Central memory CD8-positive, alpha-beta T cell (primary cell): ENCODE measurements around the gene PDE4B.

Experiments
- ATAC-seq: fragments of 150-1000 bp; cut with Tn5 transposase; replicated peaks from 2 replicates; pipeline ENCODE4 v1.10.0; 2022; ENCODE audit warnings: mild to moderate bottlenecking, moderate FRiP score, moderate number of reproducible peaks; ENCODE audit not compliant: poor library complexity, severe bottlenecking; ENCODE audit errors: extremely low read depth
- DNase-seq, 2 donors: peaks; one replicate each; pipeline ENCODE4 v3.0.0; 2021; ENCODE audit warnings: low spot score in 2 of 2
- H3K27ac Mint-ChIP-seq: one replicate; pipeline ENCODE4 v1.8.0; 2022; ENCODE audit warnings: low read depth, mild to moderate bottlenecking, moderate library complexity, mixed read lengths
- H3K27me3 Mint-ChIP-seq: one replicate; pipeline ENCODE4 v1.8.0; 2022; ENCODE audit warnings: mixed read lengths
- H3K36me3 Mint-ChIP-seq: one replicate; pipeline ENCODE4 v1.8.0; 2022; ENCODE audit warnings: mild to moderate bottlenecking, moderate library complexity, mixed read lengths; ENCODE audit not compliant: insufficient read depth
- H3K4me1 Mint-ChIP-seq: one replicate; pipeline ENCODE4 v1.8.0; 2022; ENCODE audit warnings: mixed read lengths
- H3K4me3 Mint-ChIP-seq: one replicate; pipeline ENCODE4 v1.8.0; 2022; ENCODE audit warnings: mild to moderate bottlenecking, moderate library complexity, mixed read lengths
- H3K9me3 Mint-ChIP-seq: one replicate; pipeline ENCODE4 v1.8.0; 2022; ENCODE audit warnings: mixed read lengths

PDE4B gene

GRCh38 chr1:66176832-66177231, 384.1 kb downstream of the PDE4B start:
- no peaks in the 10 kb centered on the region for H3K4me1 Mint-ChIP-seq
- H3K27me3 Mint-ChIP-seq, result peaks cover 17% of the 10 kb centered on the region
- no peak overlapping the region for H3K27ac Mint-ChIP-seq
- peaks cover 3% of the 10 kb centered on the region for H3K36me3 Mint-ChIP-seq
- no peak overlapping the region for H3K4me3 Mint-ChIP-seq
- no peak for DNase-seq
- ATAC-seq, result no peak
- no peaks in the 10 kb centered on the region for H3K9me3 Mint-ChIP-seq

GRCh38 chr1:66177510-66177909, 384.8 kb downstream of the PDE4B start:
- ATAC-seq, result no peak
- peaks cover 17% of the 10 kb centered on the region for H3K27me3 Mint-ChIP-seq
- no peaks in the 10 kb centered on the region for H3K4me1 Mint-ChIP-seq
- H3K36me3 Mint-ChIP-seq, result peaks cover 3% of the 10 kb centered on the region
- H3K9me3 Mint-ChIP-seq, result no peaks in the 10 kb centered on the region
- no peak overlapping the region for H3K27ac Mint-ChIP-seq
- no peak overlapping the region for H3K4me3 Mint-ChIP-seq
- no peak for DNase-seq

GRCh38 chr1:66182026-66182425, 389.3 kb downstream of the PDE4B start:
- no peak for DNase-seq
- Mint-ChIP-seq H3K9me3 (no peaks in the 10 kb centered on the region), H3K27ac (no peak overlapping the region), H3K36me3 (peaks cover 1% of the 10 kb centered on the region), H3K4me3 (no peak overlapping the region), H3K4me1 (no peaks in the 10 kb centered on the region), H3K27me3 (peaks cover 15% of the 10 kb centered on the region)
- ATAC-seq, result no peak

DNA sequence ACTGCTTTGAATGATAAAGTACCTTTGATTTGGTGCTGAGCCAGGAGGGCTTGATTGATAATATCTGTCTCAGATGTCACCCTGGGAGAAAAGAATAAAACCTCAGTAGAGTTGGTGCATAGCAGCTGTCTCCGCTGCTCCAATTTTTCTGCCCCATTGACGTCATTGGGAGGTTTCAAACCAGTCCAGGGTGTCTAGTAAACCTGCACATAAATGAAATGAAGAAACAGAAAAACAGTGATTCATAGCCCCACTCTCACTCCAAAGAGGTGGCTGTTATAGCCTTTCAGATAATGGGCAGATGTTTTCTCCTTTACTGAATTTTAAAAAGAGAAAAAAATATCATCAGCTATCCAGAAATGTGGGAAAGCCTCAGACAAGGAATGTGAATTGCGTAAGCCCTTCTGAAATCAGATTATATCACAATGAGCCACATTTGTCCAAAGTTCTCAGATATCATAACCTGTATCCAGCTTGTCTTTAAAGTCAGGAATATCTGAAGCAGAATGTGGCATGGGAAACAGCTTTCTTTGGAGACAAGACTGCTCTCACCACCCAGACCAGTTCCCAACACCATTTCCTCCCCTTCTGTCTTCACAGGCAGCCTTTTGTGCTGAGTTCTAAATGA, 390.0 kb downstream of the PDE4B start:
- Mint-ChIP-seq H3K36me3 (peaks cover 1% of the 10 kb centered on the region), H3K27me3 (peaks cover 15% of the 10 kb centered on the region), H3K9me3 (no peaks in the 10 kb centered on the region), H3K4me1 (no peaks in the 10 kb centered on the region), H3K27ac (no peak overlapping the region), H3K4me3 (no peak overlapping the region)
- DNase-seq (no peak), ATAC-seq (peak; percentile 58)

DNA sequence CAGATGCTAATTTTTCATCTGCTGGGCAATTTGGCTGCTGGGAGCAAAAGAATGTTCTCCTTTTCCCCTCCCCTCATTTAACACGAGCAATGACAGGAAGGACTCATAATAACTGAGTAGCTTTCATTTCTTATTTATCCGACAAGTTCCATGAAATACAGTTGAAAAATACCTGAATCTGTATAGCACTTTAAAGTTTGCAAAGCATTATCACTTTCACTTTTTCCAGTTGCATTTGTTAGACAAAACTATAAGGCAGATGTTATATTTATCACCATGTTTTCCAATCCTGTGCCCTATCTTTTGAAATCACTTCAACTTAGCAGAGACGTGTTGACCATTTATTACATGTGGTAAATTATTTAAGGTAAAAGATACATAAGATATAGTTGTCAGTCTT, 390.7 kb downstream of the PDE4B start:
- Mint-ChIP-seq H3K27ac (no peak overlapping the region), H3K4me3 (no peak overlapping the region), H3K27me3 (peaks cover 17% of the 10 kb centered on the region), H3K9me3 (no peaks in the 10 kb centered on the region), H3K4me1 (no peaks in the 10 kb centered on the region), H3K36me3 (peaks cover 1% of the 10 kb centered on the region)
- no peak for ATAC-seq
- no peak for DNase-seq

GRCh38 chr1:66197120-66197519, 404.4 kb downstream of the PDE4B start:
- Mint-ChIP-seq H3K4me3 (no peak overlapping the region), H3K9me3 (no peaks in the 10 kb centered on the region), H3K4me1 (no peaks in the 10 kb centered on the region), H3K27ac (no peak overlapping the region), H3K36me3 (peaks cover 2% of the 10 kb centered on the region), H3K27me3 (peaks cover 19% of the 10 kb centered on the region)
- DNase-seq, result no peak
- no peak for ATAC-seq

DNA sequence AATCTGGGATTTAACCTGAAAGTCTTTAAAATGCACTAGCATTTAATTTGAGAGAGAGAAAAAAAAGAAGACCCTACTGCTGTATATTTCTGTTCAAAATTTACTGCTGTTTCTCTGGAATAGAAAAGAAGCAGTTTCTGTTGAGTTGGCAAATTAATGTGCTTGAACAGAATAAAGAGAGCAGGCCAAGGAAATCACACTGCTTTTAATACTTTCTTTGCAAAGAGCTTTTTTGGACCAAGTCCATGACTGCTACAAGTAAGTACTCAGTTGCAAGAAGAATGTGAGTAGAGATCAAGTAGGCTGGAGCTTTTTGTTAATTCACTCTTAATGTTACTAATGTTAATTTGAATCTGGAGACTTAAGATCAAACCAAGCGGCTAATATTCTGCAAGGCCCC, 405.1 kb downstream of the PDE4B start:
- ATAC-seq (no peak), DNase-seq (no peak)
- Mint-ChIP-seq H3K27ac (no peak overlapping the region), H3K4me1 (no peaks in the 10 kb centered on the region), H3K9me3 (no peaks in the 10 kb centered on the region), H3K36me3 (peaks cover 2% of the 10 kb centered on the region), H3K27me3 (peaks cover 13% of the 10 kb centered on the region), H3K4me3 (no peak overlapping the region)

DNA sequence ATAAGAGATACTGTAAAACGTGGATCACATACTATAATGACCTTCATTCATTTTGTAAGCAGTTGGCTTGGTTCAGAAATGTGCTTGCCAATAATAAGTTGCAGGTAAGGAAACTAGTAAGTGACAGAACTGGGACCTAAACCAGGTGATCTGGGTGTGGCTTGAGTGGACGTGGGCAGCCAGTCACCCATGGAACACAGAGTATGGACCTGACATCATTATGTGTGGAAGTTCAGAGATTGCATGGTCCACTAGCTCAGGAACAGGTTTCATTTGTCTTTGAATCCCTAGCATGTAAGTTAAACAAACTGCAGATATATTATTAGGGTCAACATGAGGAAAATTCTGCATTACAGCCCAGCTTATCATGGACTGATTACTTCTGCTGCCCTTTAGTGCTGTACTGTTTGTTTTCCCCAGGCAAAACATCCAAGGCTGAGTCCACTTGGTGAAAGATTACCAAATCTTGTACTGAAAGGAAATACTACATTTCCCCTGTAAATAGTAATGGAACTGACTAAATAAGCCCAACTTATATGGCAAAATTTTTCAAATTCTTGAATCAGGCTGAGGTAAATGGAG, 414.0 kb downstream of the PDE4B start:
- Mint-ChIP-seq H3K27ac (no peak overlapping the region), H3K9me3 (peaks cover 6% of the 10 kb centered on the region), H3K27me3 (peaks cover 56% of the 10 kb centered on the region), H3K4me3 (no peak overlapping the region), H3K4me1 (peaks cover 6% of the 10 kb centered on the region), H3K36me3 (no peaks in the 10 kb centered on the region)
- no peak for ATAC-seq
- no peak for DNase-seq

GRCh38 chr1:66207484-66207883, 414.8 kb downstream of the PDE4B start:
- no peak for DNase-seq
- Mint-ChIP-seq H3K4me1 (peaks cover 6% of the 10 kb centered on the region), H3K9me3 (peaks cover 6% of the 10 kb centered on the region), H3K4me3 (no peak overlapping the region), H3K27ac (no peak overlapping the region), H3K36me3 (no peaks in the 10 kb centered on the region), H3K27me3 (peaks cover 56% of the 10 kb centered on the region)
- no peak for ATAC-seq

DNA sequence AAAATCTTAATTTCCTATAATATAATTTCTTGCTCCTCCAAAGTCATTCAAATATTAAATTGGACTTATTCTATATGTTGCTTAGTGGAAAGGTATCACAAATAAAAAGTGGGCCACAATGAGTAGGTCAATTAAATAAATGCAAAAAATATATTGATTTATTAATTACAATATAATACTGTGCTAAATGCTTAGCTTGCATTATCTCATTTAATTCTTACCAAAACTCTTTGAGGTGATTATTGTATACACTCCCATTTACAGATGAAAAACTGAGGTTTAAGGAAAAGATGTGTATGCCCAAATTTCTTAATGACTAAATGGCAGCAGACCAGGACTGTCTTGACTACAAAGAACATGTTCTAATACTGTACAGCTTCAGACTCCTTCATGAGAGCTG, 415.9 kb downstream of the PDE4B start:
- Mint-ChIP-seq H3K36me3 (no peaks in the 10 kb centered on the region), H3K4me3 (no peak overlapping the region)

GRCh38 chr1:66210635-66211244, 418.0 kb downstream of the PDE4B start:
- H3K4me1 Mint-ChIP-seq, result peaks cover 10% of the 10 kb centered on the region
- DNase-seq, result no peak
- no peak overlapping the region for H3K4me3 Mint-ChIP-seq
- H3K36me3 Mint-ChIP-seq, result no peaks in the 10 kb centered on the region
- H3K27ac Mint-ChIP-seq, result no peak overlapping the region
- no peaks in the 10 kb centered on the region for H3K9me3 Mint-ChIP-seq
- peaks cover 31% of the 10 kb centered on the region for H3K27me3 Mint-ChIP-seq
- ATAC-seq, result no peak

More for the DNA sequence above, 415.9 kb downstream of the PDE4B start:
- peaks cover 6% of the 10 kb centered on the region for H3K4me1 Mint-ChIP-seq
- DNase-seq, result no peak
- H3K9me3 Mint-ChIP-seq, result peaks cover 6% of the 10 kb centered on the region
- no peak overlapping the region for H3K27ac Mint-ChIP-seq
- H3K27me3 Mint-ChIP-seq, result peaks cover 49% of the 10 kb centered on the region
- no peak for ATAC-seq

DNA sequence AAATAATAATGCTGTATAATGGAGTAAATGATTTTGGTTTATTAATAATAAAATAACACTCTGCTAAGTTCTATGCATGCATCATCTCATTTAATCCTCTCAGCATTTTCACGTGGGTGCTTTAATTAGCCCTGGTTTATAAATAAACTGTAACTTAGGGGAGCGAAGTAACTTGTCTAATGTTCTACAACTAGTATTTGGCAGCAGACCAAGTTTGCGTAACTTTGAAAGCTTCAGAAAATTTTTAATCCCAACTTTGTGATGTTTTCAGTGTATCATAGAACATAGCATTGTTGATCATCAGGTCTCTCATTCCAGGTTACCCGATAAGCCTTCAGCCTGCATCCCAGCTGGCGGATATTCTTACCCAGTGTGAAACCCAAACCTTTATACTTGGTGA, 418.8 kb downstream of the PDE4B start:
- Mint-ChIP-seq H3K4me3 (no peak overlapping the region), H3K27ac (no peak overlapping the region), H3K36me3 (no peaks in the 10 kb centered on the region), H3K4me1 (peaks cover 10% of the 10 kb centered on the region), H3K27me3 (peaks cover 23% of the 10 kb centered on the region), H3K9me3 (no peaks in the 10 kb centered on the region)
- ATAC-seq (no peak), DNase-seq (no peak)

DNA sequence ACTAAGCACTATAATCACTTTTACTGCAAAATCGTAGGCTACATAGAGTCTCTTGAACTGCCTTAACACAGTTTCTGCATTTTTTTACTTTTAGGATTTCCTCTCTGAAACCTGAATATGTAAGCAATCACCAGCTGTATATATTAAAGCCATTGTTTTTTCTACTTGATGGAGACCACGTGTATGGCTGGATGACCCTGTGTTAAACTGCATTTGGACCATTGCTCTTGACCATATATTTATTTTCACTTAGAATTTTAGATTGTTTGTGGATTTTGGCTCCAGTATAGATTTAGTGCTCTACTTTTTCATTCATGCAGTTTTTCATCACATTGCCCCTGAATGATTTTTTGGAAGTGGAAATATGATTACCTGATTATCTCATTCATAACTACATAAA, 420.8 kb downstream of the PDE4B start:
- ATAC-seq, result no peak
- H3K4me1 Mint-ChIP-seq, result peaks cover 10% of the 10 kb centered on the region
- H3K36me3 Mint-ChIP-seq, result no peaks in the 10 kb centered on the region
- no peak overlapping the region for H3K27ac Mint-ChIP-seq
- H3K4me3 Mint-ChIP-seq, result no peak overlapping the region
- DNase-seq, result no peak
- no peaks in the 10 kb centered on the region for H3K9me3 Mint-ChIP-seq
- peaks cover 10% of the 10 kb centered on the region for H3K27me3 Mint-ChIP-seq
